Spleen (tissue), 7 donors: Measurements from ENCODE around the gene LPP.

Experiments
- POLR2A ChIP-seq, 3 donors: fragments of 450-650 bp; IDR thresholded peaks; one replicate each; pipeline ENCODE4 v1.5.1; 2017; ENCODE audit warnings: antibody characterized with exemption in 3 of 3, mild to moderate bottlenecking in 1 of 3
- POLR2AphosphoS5 ChIP-seq, 3 donors: sonication (generic); formaldehyde crosslinking; IDR thresholded peaks; one replicate each; pipeline ENCODE4 v1.5.1; 2017; ENCODE audit warnings: antibody characterized with exemption in 3 of 3
- TF ChIP-seq, protein P1 (sequence below), 11 experiments: fragments of 200-600 bp in 7 of 11; fragments of 450-650 bp in 4 of 11; sonication (generic) in 4 of 11; IDR thresholded peaks in 8 of 11; conservative IDR thresholded peaks in 3 of 11; 1 replicate in 7 of 11; 2 replicates in 4 of 11; pipeline versions ENCODE4 v1.4.0 to v1.8.0; 2016 to 2021; ENCODE audit warnings: antibody characterized with exemption in 11 of 11, inconsistent platforms in 4 of 11, mild to moderate bottlenecking in 1 of 11
- donor health status: DM: no; HTN: no; CAD: no; lungs with moderate emphysema.
- donor health status: DM: no; HTN: no; CAD: no.
- donor health status: DM: no; HTN: no; CAD: no.

DNA sequence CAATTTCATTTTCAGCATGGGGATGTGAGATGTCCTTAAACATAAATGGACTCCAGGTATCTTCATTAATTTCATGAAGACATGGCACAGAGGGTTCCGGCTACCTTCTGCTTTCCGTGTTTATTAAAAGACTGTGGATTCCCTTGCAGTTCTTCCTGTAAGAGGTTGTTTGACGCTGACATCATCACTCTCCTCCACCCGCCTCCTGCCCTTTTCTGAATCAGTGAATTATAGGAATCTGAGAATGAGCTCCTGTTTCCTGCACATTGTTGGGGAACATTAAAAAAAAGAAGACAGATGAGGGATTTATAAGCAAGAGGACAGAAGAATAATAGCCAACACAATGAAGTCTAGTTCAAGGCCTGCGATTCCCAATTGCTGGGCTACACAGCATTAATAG is 191.3 kb downstream of the LPP start:
- TF ChIP-seq POLR2A (IDR thresholded peaks at IDR 0.05) (no peak), POLR2AphosphoS5 (IDR thresholded peaks at IDR 0.05) (no peak)
- TF ChIP-seq, protein P1, sequence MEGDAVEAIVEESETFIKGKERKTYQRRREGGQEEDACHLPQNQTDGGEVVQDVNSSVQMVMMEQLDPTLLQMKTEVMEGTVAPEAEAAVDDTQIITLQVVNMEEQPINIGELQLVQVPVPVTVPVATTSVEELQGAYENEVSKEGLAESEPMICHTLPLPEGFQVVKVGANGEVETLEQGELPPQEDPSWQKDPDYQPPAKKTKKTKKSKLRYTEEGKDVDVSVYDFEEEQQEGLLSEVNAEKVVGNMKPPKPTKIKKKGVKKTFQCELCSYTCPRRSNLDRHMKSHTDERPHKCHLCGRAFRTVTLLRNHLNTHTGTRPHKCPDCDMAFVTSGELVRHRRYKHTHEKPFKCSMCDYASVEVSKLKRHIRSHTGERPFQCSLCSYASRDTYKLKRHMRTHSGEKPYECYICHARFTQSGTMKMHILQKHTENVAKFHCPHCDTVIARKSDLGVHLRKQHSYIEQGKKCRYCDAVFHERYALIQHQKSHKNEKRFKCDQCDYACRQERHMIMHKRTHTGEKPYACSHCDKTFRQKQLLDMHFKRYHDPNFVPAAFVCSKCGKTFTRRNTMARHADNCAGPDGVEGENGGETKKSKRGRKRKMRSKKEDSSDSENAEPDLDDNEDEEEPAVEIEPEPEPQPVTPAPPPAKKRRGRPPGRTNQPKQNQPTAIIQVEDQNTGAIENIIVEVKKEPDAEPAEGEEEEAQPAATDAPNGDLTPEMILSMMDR (IDR thresholded peaks at IDR 0.05 in 8 of 11, conservative IDR thresholded peaks at IDR 0.05 in 3 of 11), result no peak
